ENCODE measurements around the gene CYP27A1.

DNA sequence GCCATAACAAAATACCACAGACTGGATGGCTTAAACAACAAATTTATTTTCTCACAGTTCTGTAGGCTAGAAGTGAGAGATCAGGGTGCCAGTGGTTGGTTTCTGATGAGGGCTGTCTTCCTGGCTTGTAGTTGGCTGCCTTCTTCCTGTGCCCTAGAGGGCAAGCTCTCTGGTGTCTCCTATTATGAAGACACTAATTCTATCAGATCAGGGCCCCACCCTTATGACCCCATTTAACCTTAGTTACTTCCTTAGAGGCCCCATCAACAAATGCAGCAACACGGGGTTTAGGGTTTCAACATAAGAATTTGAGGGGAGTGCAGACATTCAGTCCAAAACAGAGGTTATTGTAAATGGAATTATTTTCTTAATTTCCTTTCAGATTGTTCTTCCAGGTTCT lies 22.9 kb downstream of the CYP27A1 start:
- TF ChIP-seq, protein P1, sequence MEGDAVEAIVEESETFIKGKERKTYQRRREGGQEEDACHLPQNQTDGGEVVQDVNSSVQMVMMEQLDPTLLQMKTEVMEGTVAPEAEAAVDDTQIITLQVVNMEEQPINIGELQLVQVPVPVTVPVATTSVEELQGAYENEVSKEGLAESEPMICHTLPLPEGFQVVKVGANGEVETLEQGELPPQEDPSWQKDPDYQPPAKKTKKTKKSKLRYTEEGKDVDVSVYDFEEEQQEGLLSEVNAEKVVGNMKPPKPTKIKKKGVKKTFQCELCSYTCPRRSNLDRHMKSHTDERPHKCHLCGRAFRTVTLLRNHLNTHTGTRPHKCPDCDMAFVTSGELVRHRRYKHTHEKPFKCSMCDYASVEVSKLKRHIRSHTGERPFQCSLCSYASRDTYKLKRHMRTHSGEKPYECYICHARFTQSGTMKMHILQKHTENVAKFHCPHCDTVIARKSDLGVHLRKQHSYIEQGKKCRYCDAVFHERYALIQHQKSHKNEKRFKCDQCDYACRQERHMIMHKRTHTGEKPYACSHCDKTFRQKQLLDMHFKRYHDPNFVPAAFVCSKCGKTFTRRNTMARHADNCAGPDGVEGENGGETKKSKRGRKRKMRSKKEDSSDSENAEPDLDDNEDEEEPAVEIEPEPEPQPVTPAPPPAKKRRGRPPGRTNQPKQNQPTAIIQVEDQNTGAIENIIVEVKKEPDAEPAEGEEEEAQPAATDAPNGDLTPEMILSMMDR (IDR thresholded peaks at IDR 0.05), result no peak
- TF ChIP-seq POLR2A (IDR thresholded peaks at IDR 0.05), result no peak
- TF ChIP-seq EP300 (IDR thresholded peaks at IDR 0.05), result no peak
